H9 (cell line): Measurements from ENCODE around the gene F2R. TPM values are rescaled to one million over a fixed set of nuclear protein-coding genes. Genes with fewer than 3 reads are reported as not detected.

Experiments
- DNase-seq: peaks from one replicate; pipeline ENCODE4 v3.0.0-alpha.2; 2017
- H2AFZ ChIP-seq: one replicate; pipeline ENCODE4 v1.6.1; 2013; ENCODE audit warnings: mild to moderate bottlenecking, low read length, control low read depth, moderate library complexity
- H2AK5ac ChIP-seq: 2 replicates; pipeline ENCODE4 v1.6.1; 2013; ENCODE audit warnings: low read length, control low read depth, mixed read lengths; ENCODE audit not compliant: insufficient read length
- H2BK120ac ChIP-seq: one replicate; pipeline ENCODE4 v1.6.1; 2013; ENCODE audit warnings: low read depth, mild to moderate bottlenecking, low read length, control low read depth, inconsistent platforms; ENCODE audit not compliant: poor library complexity, severe bottlenecking
- H2BK12ac ChIP-seq: 2 replicates; pipeline ENCODE4 v1.6.1; 2013; ENCODE audit warnings: low read length, control low read depth, mixed read lengths, low read depth; ENCODE audit not compliant: insufficient read length
- H2BK15ac ChIP-seq: 2 replicates; pipeline ENCODE4 v1.6.1; 2013; ENCODE audit warnings: low read depth, low read length, control low read depth
- H2BK20ac ChIP-seq: one replicate; pipeline ENCODE4 v1.6.1; 2013; ENCODE audit warnings: low read depth, mild to moderate bottlenecking, low read length, control low read depth, inconsistent platforms; ENCODE audit not compliant: poor library complexity, severe bottlenecking
- H2BK5ac ChIP-seq: 2 replicates; pipeline ENCODE4 v1.6.1; 2013; ENCODE audit warnings: low read length, control low read depth, mixed read lengths; ENCODE audit not compliant: insufficient read length
- H3K14ac ChIP-seq: 2 replicates; pipeline ENCODE4 v1.6.1; 2013; ENCODE audit warnings: low read length, control low read depth; ENCODE audit not compliant: insufficient read depth
- H3K18ac ChIP-seq: 2 replicates; pipeline ENCODE4 v1.6.1; 2013; ENCODE audit warnings: low read depth, mild to moderate bottlenecking, mixed read lengths, low read length, control low read depth; ENCODE audit not compliant: insufficient read length
- H3K23ac ChIP-seq: 2 replicates; pipeline ENCODE4 v1.6.1; 2013; ENCODE audit warnings: low read length, control low read depth, mixed read lengths, low read depth; ENCODE audit not compliant: insufficient read length
- H3K23me2 ChIP-seq: 2 replicates; pipeline ENCODE4 v1.6.1; 2013; ENCODE audit warnings: low read depth, mild to moderate bottlenecking, mixed read lengths, low read length, control low read depth; ENCODE audit not compliant: insufficient read length, poor library complexity, severe bottlenecking
- H3K27ac ChIP-seq: 2 replicates; pipeline ENCODE4 v1.5.1; 2013; ENCODE audit warnings: low read length, control low read depth, mixed read lengths, low read depth; ENCODE audit not compliant: insufficient read length
- H3K27me3 ChIP-seq: 2 replicates; pipeline ENCODE4 v1.6.1; 2013; ENCODE audit warnings: low read length, control low read depth, inconsistent platforms; ENCODE audit not compliant: insufficient read depth
- H3K4ac ChIP-seq: 2 replicates; pipeline ENCODE4 v1.6.1; 2013; ENCODE audit warnings: low read depth, mild to moderate bottlenecking, control low read depth, inconsistent platforms, low read length, moderate library complexity
- H3K4me1 ChIP-seq: 2 replicates; pipeline ENCODE4 v1.6.1; 2013; ENCODE audit warnings: low read length, control low read depth, inconsistent platforms; ENCODE audit not compliant: insufficient read depth
- H3K4me2 ChIP-seq: 2 replicates; pipeline ENCODE4 v1.6.1; 2013; ENCODE audit warnings: low read length, control low read depth, mixed read lengths; ENCODE audit not compliant: insufficient read length, insufficient read depth
- H3K56ac ChIP-seq: 2 replicates; pipeline ENCODE4 v1.6.1; 2013; ENCODE audit warnings: low read depth, mild to moderate bottlenecking, mixed read lengths, low read length, control low read depth; ENCODE audit not compliant: insufficient read length
- H3K79me1 ChIP-seq: 2 replicates; pipeline ENCODE4 v1.6.1; 2013; ENCODE audit warnings: low read depth, mild to moderate bottlenecking, moderate library complexity, low read length, control low read depth, inconsistent platforms; ENCODE audit not compliant: insufficient read depth, poor library complexity, severe bottlenecking
- H3K79me2 ChIP-seq: 2 replicates; pipeline ENCODE4 v1.6.1; 2013; ENCODE audit warnings: low read length, control low read depth, inconsistent platforms; ENCODE audit not compliant: insufficient read depth
- H3K9ac ChIP-seq: 2 replicates; pipeline ENCODE4 v1.6.1; 2013; ENCODE audit warnings: low read length, control low read depth, mixed read lengths; ENCODE audit not compliant: insufficient read length; ENCODE audit errors: extremely low read depth
- H3K9me3 ChIP-seq: one replicate; pipeline ENCODE4 v1.6.1; 2013; ENCODE audit warnings: low read depth, low read length, inconsistent platforms; ENCODE audit not compliant: control insufficient read depth
- H3T11ph ChIP-seq: one replicate; pipeline ENCODE4 v1.6.1; 2013; ENCODE audit warnings: mild to moderate bottlenecking, low read length, control low read depth, inconsistent platforms
- H4K20me1 ChIP-seq: one replicate; pipeline ENCODE4 v1.6.1; 2013; ENCODE audit not compliant: control insufficient read depth, insufficient read length, insufficient read depth
- H4K5ac ChIP-seq: 2 replicates; pipeline ENCODE4 v1.6.1; 2013; ENCODE audit warnings: low read depth, mild to moderate bottlenecking, mixed read lengths, low read length, control low read depth; ENCODE audit not compliant: insufficient read length
- H4K8ac ChIP-seq: replicated peaks from 2 replicates; pipeline ENCODE4 v1.6.1; 2013; ENCODE audit warnings: low read length, control low read depth, mixed read lengths, low read depth; ENCODE audit not compliant: insufficient read length
- H4K91ac ChIP-seq: 2 replicates; pipeline ENCODE4 v1.6.1; 2013; ENCODE audit warnings: low read depth, mild to moderate bottlenecking, moderate library complexity, mixed read lengths, low read length, control low read depth; ENCODE audit not compliant: insufficient read length
- H3K27ac Mint-ChIP-seq, 3 experiments: 2 replicates in 2 of 3; 3 replicates in 1 of 3; pipeline ENCODE4 v1.8.0; 2020 to 2021; ENCODE audit warnings: mixed read lengths in 3 of 3, mild to moderate bottlenecking in 1 of 3, moderate library complexity in 1 of 3
- H3K27me3 Mint-ChIP-seq: 2 replicates; pipeline ENCODE4 v1.8.0; 2021; ENCODE audit warnings: low read depth, mild to moderate bottlenecking, moderate library complexity, mixed read lengths
- H3K36me3 Mint-ChIP-seq, 3 experiments: 2 replicates in 2 of 3; 3 replicates in 1 of 3; pipeline ENCODE4 v1.8.0; 2020 to 2021; ENCODE audit warnings: low read depth in 3 of 3, mixed read lengths in 3 of 3; ENCODE audit not compliant: insufficient read depth in 1 of 3
- H3K4me1 Mint-ChIP-seq, 2 experiments: 2 replicates each; pipeline ENCODE4 v1.8.0; 2020; ENCODE audit warnings: mixed read lengths in 2 of 2
- H3K4me3 Mint-ChIP-seq, 2 experiments: 2 replicates in 1 of 2; 3 replicates in 1 of 2; pipeline ENCODE4 v1.8.0; 2020 to 2021; ENCODE audit warnings: mild to moderate bottlenecking in 2 of 2, mixed read lengths in 2 of 2, moderate library complexity in 1 of 2
- H3K9me3 Mint-ChIP-seq, 2 experiments: 2 replicates in 1 of 2; 3 replicates in 1 of 2; pipeline ENCODE4 v1.8.0; 2020; ENCODE audit warnings: mild to moderate bottlenecking in 2 of 2, mixed read lengths in 2 of 2, moderate library complexity in 1 of 2
- WGBS: extraction: QIAGEN DNeasy Blood & Tissue Kit; methylation state at CpG from one replicate; pipeline ENCODE4 v1.1.7; 2013; ENCODE audit warnings: missing lambda C conversion rate, low lambda C conversion rate, mixed read lengths; ENCODE audit not compliant: insufficient read length; ENCODE audit errors: extremely low coverage; 5-methylcytosine and 5-hydroxymethylcytosine counted together
- long read RNA-seq: library from polyadenylated mRNA; unstranded; transcript quantifications from one replicate; pipeline ENCODE4 v2.0.0, GENCODE V29; 2020
- total RNA-seq: library from RNA; stranded (reverse); gene quantifications from 2 replicates; pipeline ENCODE4 v1.2.1, GENCODE V29; 2021
- TF ChIP-seq, protein P1 (sequence below): fragments of 200-600 bp; sonication (generic); conservative IDR thresholded peaks from 3 replicates; pipeline ENCODE4 v1.8.0; 2021; ENCODE audit warnings: antibody characterized with exemption, mild to moderate bottlenecking

F2R gene
- 14.8 and 15.2 TPM in 2 replicates for total RNA-seq
- long read RNA-seq, transcript F2R-201 (2 exons, 3,821 nt) = major isoform, 103 of 108 reads
- long read RNA-seq, partial matches to known transcripts = 0 of 108 reads
- long read RNA-seq, other reads (novel, unspliced or antisense) = 5 of 108 reads

GRCh38 chr5:76715736-76716455 lies at the start of gene F2R:
Gene F2R, plus strand, starts transcription at chr5:76716126. Its CDS starts 182 bp downstream, at chr5:76716308.
- H3K4me2 ChIP-seq = peak within 1 kb of the TSS; percentile 80
- H3K27ac ChIP-seq = no peak within 1 kb of the TSS
- no peak within 1 kb of the TSS for H3K23ac ChIP-seq
- no peak within 1 kb of the TSS for H2BK15ac ChIP-seq
- H4K8ac ChIP-seq = no peak within 1 kb of the TSS
- peak; percentile 83 for DNase-seq
- H3K4me1 ChIP-seq = peaks cover 4% of the 10 kb centered on the region; the same call in 1 of the 2 replicates
- H3K9ac ChIP-seq = peak within 1 kb of the TSS; percentile 35
- Mint-ChIP-seq H3K4me3 (peak within 1 kb of the TSS; percentile 80 to 89), H3K9me3 (no peaks in the 10 kb centered on the region; a peak in 1 of 5 replicates), H3K27ac (peak within 1 kb of the TSS in 2 of 3 experiments; percentile 48 to 53; a peak in 1 of 7 replicates), H3K36me3 (peaks cover 3 to 4% (median 4%) of the 10 kb centered on the region in 3 experiments; a peak in 3 of 7 replicates), H3K27me3 (peaks cover 30% of the 10 kb centered on the region), H3K4me1 (peaks cover 12 to 16% of the 10 kb centered on the region in 2 experiments)
- H3K56ac ChIP-seq = no peak within 1 kb of the TSS
- H3K23me2 ChIP-seq = peaks cover 18% of the 10 kb centered on the region
- no peaks in the 10 kb centered on the region; the same call in 1 of the 2 replicates for H3K79me2 ChIP-seq
- H4K91ac ChIP-seq = no peak within 1 kb of the TSS
- H2BK120ac ChIP-seq = no peak within 1 kb of the TSS
- WGBS = no CpG with 5 or more reads among the region's 82 CpGs
- H3K14ac ChIP-seq = peak within 1 kb of the TSS; percentile 62
- no peak within 1 kb of the TSS for H2BK12ac ChIP-seq
- H3K18ac ChIP-seq = peak within 1 kb of the TSS; percentile 29
- no peak within 1 kb of the TSS for H2AK5ac ChIP-seq
- H3K27me3 ChIP-seq = peaks cover 2% of the 10 kb centered on the region; the same call in 1 of the 2 replicates
- TF ChIP-seq, protein P1, sequence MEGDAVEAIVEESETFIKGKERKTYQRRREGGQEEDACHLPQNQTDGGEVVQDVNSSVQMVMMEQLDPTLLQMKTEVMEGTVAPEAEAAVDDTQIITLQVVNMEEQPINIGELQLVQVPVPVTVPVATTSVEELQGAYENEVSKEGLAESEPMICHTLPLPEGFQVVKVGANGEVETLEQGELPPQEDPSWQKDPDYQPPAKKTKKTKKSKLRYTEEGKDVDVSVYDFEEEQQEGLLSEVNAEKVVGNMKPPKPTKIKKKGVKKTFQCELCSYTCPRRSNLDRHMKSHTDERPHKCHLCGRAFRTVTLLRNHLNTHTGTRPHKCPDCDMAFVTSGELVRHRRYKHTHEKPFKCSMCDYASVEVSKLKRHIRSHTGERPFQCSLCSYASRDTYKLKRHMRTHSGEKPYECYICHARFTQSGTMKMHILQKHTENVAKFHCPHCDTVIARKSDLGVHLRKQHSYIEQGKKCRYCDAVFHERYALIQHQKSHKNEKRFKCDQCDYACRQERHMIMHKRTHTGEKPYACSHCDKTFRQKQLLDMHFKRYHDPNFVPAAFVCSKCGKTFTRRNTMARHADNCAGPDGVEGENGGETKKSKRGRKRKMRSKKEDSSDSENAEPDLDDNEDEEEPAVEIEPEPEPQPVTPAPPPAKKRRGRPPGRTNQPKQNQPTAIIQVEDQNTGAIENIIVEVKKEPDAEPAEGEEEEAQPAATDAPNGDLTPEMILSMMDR = peak; percentile 77
- no peak within 1 kb of the TSS for H3T11ph ChIP-seq
- H2BK20ac ChIP-seq = no peak within 1 kb of the TSS
- H3K4ac ChIP-seq = no peak within 1 kb of the TSS
- H3K9me3 ChIP-seq = no peaks in the 10 kb centered on the region
- no peak within 1 kb of the TSS for H2AFZ ChIP-seq
- H3K79me1 ChIP-seq = peaks cover 8% of the 10 kb centered on the region
- no peak within 1 kb of the TSS for H4K5ac ChIP-seq
- H4K20me1 ChIP-seq = no peaks in the 10 kb centered on the region
- H2BK5ac ChIP-seq = no peak within 1 kb of the TSS
